Pancreas (tissue), 10 donors: ENCODE measurements around the gene TENM4. TPM values are rescaled to one million over a fixed set of nuclear protein-coding genes. Genes with fewer than 3 reads are reported as not detected.

Source experiments
- ATAC-seq, 4 donors: fragments of 200-7000 bp; cut with Tn5 transposase; one replicate each; pipeline versions ENCODE4 v1.8.0 to v1.9.1; 2020; ENCODE audit warnings: mild to moderate bottlenecking in 4 of 4, moderate library complexity in 4 of 4
- DNase-seq, 6 donors: peaks; one replicate each; pipeline ENCODE4 v3.0.0-alpha.2; 2020
- FAIRE-seq: peaks from 2 replicates; lab custom pipeline; 2012; peaks lifted over from hg19 to GRCh38; lab: Jason Lieb, UNC
- H3K27ac ChIP-seq, 4 donors: fragments of 200-600 bp; sonication (generic); 1 replicate in 3 of 4; 2 replicates in 1 of 4; pipeline versions ENCODE4 v1.5.0 to v1.8.0; 2020
- H3K27me3 ChIP-seq, 4 donors: fragments of 200-600 bp; one replicate each; pipeline ENCODE4 v1.8.0; 2021
- H3K36me3 ChIP-seq, 3 donors: fragments of 200-600 bp; sonication (generic) in 1 of 3; one replicate each; pipeline versions ENCODE4 v1.5.0 to v1.8.0; 2020 to 2021
- H3K4me1 ChIP-seq, 3 donors: fragments of 200-600 bp; one replicate each; pipeline ENCODE4 v1.8.0; 2021
- H3K4me3 ChIP-seq, 4 donors: fragments of 200-600 bp; sonication (generic) in 2 of 4; one replicate each; pipeline versions ENCODE4 v1.5.0 to v1.8.0; 2020 to 2021
- H3K9me3 ChIP-seq, 4 donors: fragments of 200-600 bp; one replicate each; pipeline ENCODE4 v1.8.0; 2021
- WGBS, 2 donors: extraction: QIAGEN DNeasy Blood & Tissue Kit; methylation state at CpG; one replicate each; pipeline ENCODE4 v1.1.7; 2013; 5-methylcytosine and 5-hydroxymethylcytosine counted together
- intact Hi-C, 3 donors: fragments of 100-400 bp; cut with DNase I; formaldehyde crosslinking; loops; one replicate each; pipeline versions ENCODE4 v1.11.1 to v1.14.2; 2022
- polyA plus RNA-seq, 2 donors: library from polyadenylated mRNA; stranded (reverse); fragments of 200-250 nt; gene quantifications; one replicate each; pipeline ENCODE4 v1.2.3, GENCODE V29; 2013
- total RNA-seq, 6 donors: library from RNA; stranded (reverse); fragmentation: NEBNext Ultra II Directional in 4 of 6; extraction: Animal tissue kit (Norgen Biotek cat#: 25700) in 4 of 6; gene quantifications; one replicate each; pipeline versions ENCODE4 v1.2.1 to v1.2.4, GENCODE V29; 2021 to 2023
- TF ChIP-seq, protein P1 (sequence below), 4 donors: fragments of 200-600 bp; sonication (generic) in 3 of 4; IDR thresholded peaks; one replicate each; pipeline versions ENCODE4 v1.5.0 to v1.8.0; 2021; ENCODE audit warnings: antibody characterized with exemption in 4 of 4
- donor health status: healthy with polysubstance abuse.
- donor health status: DM: no; HTN: no; CAD: no; lungs with moderate emphysema.
- donor health status: DM: no; HTN: no; CAD: no.
- donor health status: control.
- donor health status: control.
- donor health status: Bipolar disorder and iron deficiency.
- donor health status: DM: yes; HTN: yes; CAD: no.
- donor health status: DM: no; HTN: no; CAD: no.
- donor health status: DM: no; HTN: no; CAD: no.
- donor health status: DM: yes; HTN: yes; CAD: no.

Gene TENM4
- total and polyA plus RNA-seq, 8 donors: 0.37 to 6.8 (median 1.3) TPM

DNA sequence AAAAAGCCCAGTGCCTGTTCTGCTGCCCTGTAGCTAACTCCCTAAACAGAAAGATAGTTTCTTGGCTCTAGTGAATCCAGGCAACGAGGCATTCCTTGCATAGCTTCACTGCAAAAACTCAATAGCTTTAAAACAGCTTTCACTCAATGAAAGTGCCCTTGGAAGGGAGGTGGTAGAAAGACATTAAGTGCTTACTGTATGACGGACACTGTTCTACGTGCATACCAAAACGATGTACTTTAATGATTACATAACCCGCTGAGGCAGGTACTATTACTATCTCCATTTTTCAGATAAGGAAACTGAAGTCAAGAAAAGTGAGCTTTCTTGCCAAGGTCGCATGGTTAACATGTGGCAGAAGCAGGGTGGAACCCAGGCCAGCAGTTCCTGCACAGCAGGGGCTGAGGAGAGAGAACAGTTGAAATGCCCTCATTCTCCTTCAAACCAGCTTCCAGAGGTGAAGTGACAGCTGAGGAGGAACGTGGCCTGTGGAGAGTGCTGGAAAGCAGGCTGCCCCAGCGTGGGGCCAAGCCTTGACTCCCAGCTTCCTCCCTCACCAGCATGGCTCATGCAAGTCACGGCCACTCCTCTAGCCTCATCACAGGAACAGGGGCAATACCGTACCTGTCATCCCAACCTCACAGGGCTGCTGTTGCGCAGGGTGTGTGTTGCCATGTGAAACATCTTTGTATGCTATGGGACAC is 638.6 kb downstream of the TENM4 start:
- peak; percentile 47 to 70 (median 63) for ATAC-seq
- TF ChIP-seq, protein P1, sequence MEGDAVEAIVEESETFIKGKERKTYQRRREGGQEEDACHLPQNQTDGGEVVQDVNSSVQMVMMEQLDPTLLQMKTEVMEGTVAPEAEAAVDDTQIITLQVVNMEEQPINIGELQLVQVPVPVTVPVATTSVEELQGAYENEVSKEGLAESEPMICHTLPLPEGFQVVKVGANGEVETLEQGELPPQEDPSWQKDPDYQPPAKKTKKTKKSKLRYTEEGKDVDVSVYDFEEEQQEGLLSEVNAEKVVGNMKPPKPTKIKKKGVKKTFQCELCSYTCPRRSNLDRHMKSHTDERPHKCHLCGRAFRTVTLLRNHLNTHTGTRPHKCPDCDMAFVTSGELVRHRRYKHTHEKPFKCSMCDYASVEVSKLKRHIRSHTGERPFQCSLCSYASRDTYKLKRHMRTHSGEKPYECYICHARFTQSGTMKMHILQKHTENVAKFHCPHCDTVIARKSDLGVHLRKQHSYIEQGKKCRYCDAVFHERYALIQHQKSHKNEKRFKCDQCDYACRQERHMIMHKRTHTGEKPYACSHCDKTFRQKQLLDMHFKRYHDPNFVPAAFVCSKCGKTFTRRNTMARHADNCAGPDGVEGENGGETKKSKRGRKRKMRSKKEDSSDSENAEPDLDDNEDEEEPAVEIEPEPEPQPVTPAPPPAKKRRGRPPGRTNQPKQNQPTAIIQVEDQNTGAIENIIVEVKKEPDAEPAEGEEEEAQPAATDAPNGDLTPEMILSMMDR (IDR thresholded peaks at IDR 0.05): no peak
- DNase-seq: peak in 4 of 6 donors; percentile 40 to 63 (median 47)

DNA sequence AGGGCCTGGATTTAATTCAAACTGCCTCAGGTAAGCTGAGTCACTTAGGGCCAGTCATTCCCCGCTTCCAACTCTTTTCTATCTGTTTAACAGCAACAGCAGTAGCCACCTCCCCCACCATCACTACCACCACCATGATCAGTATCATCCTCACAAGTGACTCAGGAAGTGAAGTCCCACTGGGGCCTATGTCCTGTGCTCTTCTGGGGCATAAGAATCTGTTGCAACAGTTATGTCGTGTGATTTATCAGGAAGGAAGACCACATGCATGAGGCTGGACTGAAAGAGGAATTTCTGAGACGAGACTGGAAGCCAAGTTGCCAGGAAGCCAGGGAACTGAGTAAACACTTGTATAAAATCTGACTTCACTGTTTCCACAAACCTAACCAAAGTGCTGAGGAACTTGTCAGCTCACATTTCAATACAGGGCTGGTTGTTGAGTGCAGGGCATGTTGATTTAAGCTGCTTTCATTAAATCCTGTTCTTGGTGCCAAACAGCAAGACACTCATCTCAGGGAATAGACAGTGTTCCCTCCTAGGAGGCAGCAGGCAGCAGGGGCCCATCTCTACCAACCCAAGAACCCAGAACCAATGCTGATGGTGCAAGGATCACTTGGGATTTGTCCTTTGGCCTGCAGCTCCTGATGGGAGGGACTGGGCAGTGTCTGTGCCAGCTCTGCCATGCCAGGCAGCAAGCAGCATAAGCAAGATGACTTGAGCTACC is 639.5 kb downstream of the TENM4 start:
- peaks cover 29 to 56% (median 33%) of the 10 kb centered on the region in 3 donors for H3K4me1 ChIP-seq

More for the DNA sequence above, 638.6 kb downstream of the TENM4 start:
- no peaks in the 10 kb centered on the region for H3K36me3 ChIP-seq
- no peak overlapping the region for H3K4me3 ChIP-seq
- H3K27me3 ChIP-seq: no peaks in the 10 kb centered on the region
- WGBS, 2 donors: 35 to 39% methylated on average over 11 of the region's 11 CpGs
- no peak for FAIRE-seq
- intact Hi-C loops: no loop called here
- peak overlapping the region; percentile 41 to 94 (median 63) for H3K27ac ChIP-seq
- peaks cover 23 to 51% (median 33%) of the 10 kb centered on the region in 3 donors for H3K4me1 ChIP-seq
- H3K9me3 ChIP-seq: no peaks in the 10 kb centered on the region

DNA sequence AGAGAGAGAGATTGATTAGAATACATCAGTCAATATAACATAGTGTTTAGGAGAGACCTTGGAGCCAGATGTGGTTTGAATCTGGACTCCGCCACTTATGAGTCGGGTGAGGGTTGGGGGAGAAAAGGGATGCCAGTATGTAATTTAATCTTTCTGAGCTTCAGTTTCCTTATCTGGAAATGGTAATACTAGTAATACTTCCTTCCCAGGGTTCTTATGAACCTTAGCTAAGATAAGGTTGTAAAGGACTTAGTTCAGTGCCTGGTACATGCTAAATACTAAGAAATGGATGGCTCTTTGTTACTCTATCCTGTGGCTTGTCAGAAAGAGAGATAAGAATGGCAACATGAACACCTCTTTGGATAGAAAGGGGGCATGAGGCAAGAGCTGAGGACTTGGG is 640.1 kb downstream of the TENM4 start:
- no peak for DNase-seq
- no peaks in the 10 kb centered on the region for H3K9me3 ChIP-seq
- no peak overlapping the region for H3K4me3 ChIP-seq
- TF ChIP-seq, protein P1 (IDR thresholded peaks at IDR 0.05): no peak
- H3K27ac ChIP-seq: peak overlapping the region; percentile 41 to 94 (median 63)
- FAIRE-seq: no peak
- intact Hi-C loops: no loop called here
- WGBS, 2 donors: 49 to 55% methylated on average over 2 of the region's 2 CpGs
- H3K36me3 ChIP-seq: no peaks in the 10 kb centered on the region
- ATAC-seq: no peak
- peaks cover 32 to 61% (median 33%) of the 10 kb centered on the region in 3 donors for H3K4me1 ChIP-seq
- H3K27me3 ChIP-seq: no peaks in the 10 kb centered on the region

More for the DNA sequence above, 639.5 kb downstream of the TENM4 start:
- peak; percentile 17 for FAIRE-seq
- H3K36me3 ChIP-seq: no peaks in the 10 kb centered on the region
- no peaks in the 10 kb centered on the region for H3K27me3 ChIP-seq
- peak; percentile 76 to 84 (median 78) for ATAC-seq
- peak in 3 of 6 donors; percentile 52 to 66 (median 55) for DNase-seq
- no peaks in the 10 kb centered on the region for H3K9me3 ChIP-seq
- intact Hi-C loops: no loop called here
- TF ChIP-seq, protein P1 (IDR thresholded peaks at IDR 0.05): no peak
- H3K27ac ChIP-seq: peak overlapping the region; percentile 41 to 94 (median 63)
- no peak overlapping the region for H3K4me3 ChIP-seq
- WGBS, 2 donors: 2 to 4% methylated on average over 3 of the region's 3 CpGs

DNA sequence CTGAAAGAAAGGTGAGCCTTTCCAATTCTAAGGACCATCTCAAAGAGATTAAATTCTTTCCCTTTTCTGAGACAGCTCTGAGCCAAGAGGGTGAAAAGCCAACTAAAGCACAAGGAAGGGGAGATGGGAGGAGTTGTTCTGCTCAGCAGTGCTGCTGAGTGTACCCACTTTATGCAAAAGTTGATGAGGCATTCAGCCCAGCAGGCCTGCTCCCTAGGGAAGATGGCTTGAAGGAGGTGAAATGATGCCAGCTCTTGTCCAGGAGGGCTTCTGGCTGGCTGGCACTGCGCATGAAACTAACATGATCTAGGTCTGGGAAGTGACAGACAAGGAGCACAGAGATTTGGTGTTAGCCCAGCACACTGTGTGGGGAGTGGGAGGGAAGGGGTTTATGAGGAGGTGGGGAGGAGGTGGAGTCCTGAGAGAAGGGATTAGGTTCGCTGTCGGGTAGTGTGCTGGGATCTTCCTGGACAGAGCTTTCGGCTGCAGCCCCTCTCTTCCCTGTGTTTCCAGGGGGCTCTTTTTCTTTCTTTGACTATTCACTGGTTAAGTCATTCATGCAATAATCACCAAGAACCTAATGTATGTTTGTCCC is 640.6 kb downstream of the TENM4 start:
- no peak for DNase-seq
- no peak for FAIRE-seq
- Histone ChIP-seq H3K27ac (peak overlapping the region in 3 of 4 donors; percentile 41 to 94 (median 65)), H3K4me1 (peaks cover 32 to 62% (median 33%) of the 10 kb centered on the region in 3 donors), H3K27me3 (no peaks in the 10 kb centered on the region), H3K9me3 (no peaks in the 10 kb centered on the region), H3K36me3 (no peaks in the 10 kb centered on the region), H3K4me3 (no peak overlapping the region)
- TF ChIP-seq, protein P1 (IDR thresholded peaks at IDR 0.05): no peak
- intact Hi-C loops: no loop called here
- no peak for ATAC-seq
- 95 to 100% methylated on average over 4 of the region's 4 CpGs for WGBS, 2 donors
